K562 (cell line): ENCODE measurements around the gene CORT. TPM values are rescaled to one million over a fixed set of nuclear protein-coding genes. Genes with fewer than 3 reads are reported as not detected.

Experiments used
- COPS2 ChIP-seq: fragments of 450-650 bp; conservative IDR thresholded peaks from 2 replicates; pipeline ENCODE4 v1.6.1; 2016; ENCODE audit warnings: mild to moderate bottlenecking, moderate library complexity
- CXXC5 ChIP-seq: fragments of 250-450 bp; sonication (Bioruptor Pico); IDR thresholded peaks from 2 replicates; pipeline ENCODE4 v1.8.0; 2022; ENCODE audit warnings: inconsistent platforms, mild to moderate bottlenecking, moderate library complexity
- FOXM1 ChIP-seq, 2 experiments: fragments of 450-650 bp in 1 of 2; sonication (generic) in 1 of 2; formaldehyde crosslinking in 1 of 2; IDR thresholded peaks; 2 replicates each; pipeline versions ENCODE4 v1.6.1 to v1.9.0; 2017 to 2022; ENCODE audit warnings: low read depth in 2 of 2, mild to moderate bottlenecking in 2 of 2, missing genetic modification reagents in 1 of 2, moderate library complexity in 1 of 2
- HMG20B ChIP-seq: fragments of 250-450 bp; sonication (Bioruptor Pico); IDR thresholded peaks from 2 replicates; pipeline ENCODE4 v1.5.0; 2021; ENCODE audit warnings: mild to moderate bottlenecking
- L3MBTL2 ChIP-seq: fragments of 450-650 bp; IDR thresholded peaks from 2 replicates; pipeline ENCODE4 v1.6.1; 2016; ENCODE audit warnings: mild to moderate bottlenecking, moderate library complexity
- MCM3 ChIP-seq: fragments of 450-650 bp; IDR thresholded peaks from 2 replicates; pipeline ENCODE4 v1.6.1; 2016
- NR2F6 ChIP-seq: fragments of 450-650 bp; formaldehyde crosslinking; IDR thresholded peaks from 2 replicates; pipeline ENCODE4 v1.4.0; 2020; ENCODE audit warnings: mild to moderate bottlenecking
- POU5F1 ChIP-seq: fragments of 150-350 bp; IDR thresholded peaks from 2 replicates; pipeline ENCODE4 v1.6.1; 2014; ENCODE audit warnings: borderline replicate concordance, low read length, low read depth, mild to moderate bottlenecking; ENCODE audit not compliant: partially characterized antibody
- PTTG1 ChIP-seq: fragments of 450-650 bp; IDR thresholded peaks from 2 replicates; pipeline ENCODE4 v1.6.1; 2016; ENCODE audit warnings: low read depth, mild to moderate bottlenecking, missing genetic modification characterization, missing compliant biosample characterization
- RBM17 ChIP-seq: fragments of 200-400 bp; formaldehyde crosslinking; IDR thresholded peaks from 2 replicates; pipeline ENCODE4 v1.6.1; 2017; ENCODE audit warnings: low read depth, mild to moderate bottlenecking, low read length, borderline replicate concordance
- SAFB2 ChIP-seq: fragments of 200-400 bp; formaldehyde crosslinking; IDR thresholded peaks from 2 replicates; pipeline ENCODE4 v1.6.1; 2018; ENCODE audit warnings: borderline replicate concordance, low read length, low read depth, moderate library complexity; ENCODE audit not compliant: severe bottlenecking
- SMARCA4 ChIP-seq: fragments of 450-650 bp; IDR thresholded peaks from 2 replicates; pipeline ENCODE4 v1.6.1; 2016
- USF1 ChIP-seq: sonication (generic); formaldehyde crosslinking; IDR thresholded peaks from 2 replicates; pipeline ENCODE4 v1.9.0; 2022; ENCODE audit warnings: mild to moderate bottlenecking, missing genetic modification reagents
- ZFPM2 ChIP-seq: fragments of 250-450 bp; sonication (Bioruptor Pico); IDR thresholded peaks from 2 replicates; pipeline ENCODE4 v1.5.1; 2022; ENCODE audit warnings: mild to moderate bottlenecking
- ZNF12 ChIP-seq: sonication (generic); formaldehyde crosslinking; IDR thresholded peaks from 2 replicates; pipeline ENCODE4 v1.4.0; 2020; ENCODE audit warnings: mild to moderate bottlenecking, missing genetic modification reagents
- ZNF589 ChIP-seq: fragments of 200-800 bp; sonication (Bioruptor generic); IDR thresholded peaks from 2 replicates; pipeline ENCODE4 v1.6.1; 2016; ENCODE audit warnings: low read depth, missing genetic modification characterization, missing compliant biosample characterization
- ZNF699 ChIP-seq: fragments of 250-450 bp; sonication (Bioruptor Pico); IDR thresholded peaks from 2 replicates; pipeline ENCODE4 v1.8.0; 2021; ENCODE audit warnings: mild to moderate bottlenecking, moderate library complexity; ENCODE audit not compliant: insufficient replicate concordance
- polyA plus RNA-seq, 8 experiments: library from polyadenylated mRNA; depleted of rRNA in 4 of 8; stranded (reverse) in 5 of 8; unstranded in 3 of 8; fragments of >200 nt; fragmentation: Nextera tagmentation in 2 of 8; fragmentation: Illumina TruSeq in 1 of 8; extraction: Ambion mirVana in 2 of 8; extraction: Trizol in 1 of 8; gene quantifications; 2 replicates each; pipeline versions ENCODE4 v1.2.1 to v1.2.3, GENCODE V29; 2011 to 2014; ENCODE audit warnings: inconsistent platforms in 1 of 8, missing spikeins in 1 of 8
- total RNA-seq, 7 experiments: library from RNA; depleted of rRNA in 6 of 7; stranded (reverse); fragments of >200 nt in 6 of 7; fragmentation: Illumina TruSeq in 2 of 7; extraction: Trizol in 2 of 7; gene quantifications; 2 replicates each; pipeline versions ENCODE4 v1.2.1 to v1.2.3, GENCODE V29; 2011 to 2021; ENCODE audit warnings: low replicate concordance in 1 of 7
- TF ChIP-seq, protein P1 (sequence below): sonication (generic); formaldehyde crosslinking; IDR thresholded peaks from 2 replicates; pipeline ENCODE4 v1.8.0; 2023; ENCODE audit warnings: missing genetic modification reagents, mild to moderate bottlenecking, borderline replicate concordance
- TF ChIP-seq, protein P2 (sequence below): fragments of 450-650 bp; IDR thresholded peaks from 2 replicates; pipeline ENCODE4 v1.6.1; 2016
- TF ChIP-seq, protein P3 (sequence below): fragments of 450-650 bp; formaldehyde crosslinking; IDR thresholded peaks from 2 replicates; pipeline ENCODE4 v1.4.0; 2022; ENCODE audit warnings: mild to moderate bottlenecking, moderate library complexity

The CORT gene
- total and polyA plus RNA-seq, 9 of the 15 experiments (the other 6 are each of a cell fraction or from before 2014, with no cell fraction given) = 0.08 to 0.54 (median 0.13) TPM; not detected in 5

DNA sequence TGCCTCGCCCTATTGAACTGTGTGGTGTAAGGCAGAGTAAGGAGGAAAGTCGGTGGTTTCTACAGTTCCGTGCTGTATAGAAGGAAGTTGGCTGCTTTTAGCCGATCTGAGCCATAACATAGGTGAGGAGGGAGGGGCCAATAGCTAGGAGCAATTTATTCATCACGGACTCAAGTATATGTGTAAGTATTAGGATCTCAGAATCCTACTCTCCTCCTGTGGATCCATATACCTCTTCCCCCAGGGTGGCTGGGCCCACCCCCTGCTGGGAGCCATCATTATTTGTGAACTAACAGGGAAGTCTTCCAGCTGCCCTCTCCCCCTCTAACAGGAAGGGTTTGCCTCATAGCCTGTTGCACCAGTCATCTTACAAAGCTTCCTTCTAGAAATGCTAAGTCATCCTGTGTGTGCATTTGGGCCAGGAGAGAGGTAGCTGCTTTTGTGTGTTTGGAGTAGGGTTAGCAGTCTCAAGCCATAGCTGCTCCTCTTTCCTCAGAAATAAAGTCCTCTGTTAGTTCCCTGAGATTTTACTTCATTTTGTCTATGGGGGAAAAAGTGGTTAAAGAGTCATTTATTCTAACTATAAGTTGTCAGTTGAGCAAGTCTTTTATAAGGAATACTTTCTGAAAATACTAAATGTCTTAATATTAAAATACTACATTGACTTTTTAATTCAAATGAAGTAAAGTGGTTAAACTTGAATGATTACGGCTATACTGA is 34.5 kb upstream of the CORT start (continued):
- TF ChIP-seq, protein P1, sequence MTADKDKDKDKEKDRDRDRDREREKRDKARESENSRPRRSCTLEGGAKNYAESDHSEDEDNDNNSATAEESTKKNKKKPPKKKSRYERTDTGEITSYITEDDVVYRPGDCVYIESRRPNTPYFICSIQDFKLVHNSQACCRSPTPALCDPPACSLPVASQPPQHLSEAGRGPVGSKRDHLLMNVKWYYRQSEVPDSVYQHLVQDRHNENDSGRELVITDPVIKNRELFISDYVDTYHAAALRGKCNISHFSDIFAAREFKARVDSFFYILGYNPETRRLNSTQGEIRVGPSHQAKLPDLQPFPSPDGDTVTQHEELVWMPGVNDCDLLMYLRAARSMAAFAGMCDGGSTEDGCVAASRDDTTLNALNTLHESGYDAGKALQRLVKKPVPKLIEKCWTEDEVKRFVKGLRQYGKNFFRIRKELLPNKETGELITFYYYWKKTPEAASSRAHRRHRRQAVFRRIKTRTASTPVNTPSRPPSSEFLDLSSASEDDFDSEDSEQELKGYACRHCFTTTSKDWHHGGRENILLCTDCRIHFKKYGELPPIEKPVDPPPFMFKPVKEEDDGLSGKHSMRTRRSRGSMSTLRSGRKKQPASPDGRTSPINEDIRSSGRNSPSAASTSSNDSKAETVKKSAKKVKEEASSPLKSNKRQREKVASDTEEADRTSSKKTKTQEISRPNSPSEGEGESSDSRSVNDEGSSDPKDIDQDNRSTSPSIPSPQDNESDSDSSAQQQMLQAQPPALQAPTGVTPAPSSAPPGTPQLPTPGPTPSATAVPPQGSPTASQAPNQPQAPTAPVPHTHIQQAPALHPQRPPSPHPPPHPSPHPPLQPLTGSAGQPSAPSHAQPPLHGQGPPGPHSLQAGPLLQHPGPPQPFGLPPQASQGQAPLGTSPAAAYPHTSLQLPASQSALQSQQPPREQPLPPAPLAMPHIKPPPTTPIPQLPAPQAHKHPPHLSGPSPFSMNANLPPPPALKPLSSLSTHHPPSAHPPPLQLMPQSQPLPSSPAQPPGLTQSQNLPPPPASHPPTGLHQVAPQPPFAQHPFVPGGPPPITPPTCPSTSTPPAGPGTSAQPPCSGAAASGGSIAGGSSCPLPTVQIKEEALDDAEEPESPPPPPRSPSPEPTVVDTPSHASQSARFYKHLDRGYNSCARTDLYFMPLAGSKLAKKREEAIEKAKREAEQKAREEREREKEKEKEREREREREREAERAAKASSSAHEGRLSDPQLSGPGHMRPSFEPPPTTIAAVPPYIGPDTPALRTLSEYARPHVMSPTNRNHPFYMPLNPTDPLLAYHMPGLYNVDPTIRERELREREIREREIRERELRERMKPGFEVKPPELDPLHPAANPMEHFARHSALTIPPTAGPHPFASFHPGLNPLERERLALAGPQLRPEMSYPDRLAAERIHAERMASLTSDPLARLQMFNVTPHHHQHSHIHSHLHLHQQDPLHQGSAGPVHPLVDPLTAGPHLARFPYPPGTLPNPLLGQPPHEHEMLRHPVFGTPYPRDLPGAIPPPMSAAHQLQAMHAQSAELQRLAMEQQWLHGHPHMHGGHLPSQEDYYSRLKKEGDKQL = no peak
- TF ChIP-seq COPS2 (no peak), NR2F6 (no peak), RBM17 (no peak), ZNF589 (CRISPR knock-in tag) (peak; percentile 88), SAFB2 (no peak), ZNF699 (CRISPR knock-in tag) (no peak), POU5F1 (no peak), MCM3 (no peak), FOXM1 (IDR thresholded peaks at IDR 0.05; ENCODE audit: low read depth) (0 out of 2 replicates have a peak, but pooled peaks have one; percentile 40), FOXM1 (CRISPR knock-in tag; IDR thresholded peaks at IDR 0.05; ENCODE audit: low read depth) (no peak), SMARCA4 (peak; percentile 88), CXXC5 (CRISPR knock-in tag) (peak; percentile 38; the same call in 1 of the 2 replicates), ZNF12 (CRISPR knock-in tag) (no peak), HMG20B (CRISPR knock-in tag) (no peak), L3MBTL2 (peak; percentile 65), PTTG1 (tag) (no peak; the same call in 1 of the 2 replicates), USF1 (no peak), ZFPM2 (CRISPR knock-in tag) (no peak)
- TF ChIP-seq, protein P2, sequence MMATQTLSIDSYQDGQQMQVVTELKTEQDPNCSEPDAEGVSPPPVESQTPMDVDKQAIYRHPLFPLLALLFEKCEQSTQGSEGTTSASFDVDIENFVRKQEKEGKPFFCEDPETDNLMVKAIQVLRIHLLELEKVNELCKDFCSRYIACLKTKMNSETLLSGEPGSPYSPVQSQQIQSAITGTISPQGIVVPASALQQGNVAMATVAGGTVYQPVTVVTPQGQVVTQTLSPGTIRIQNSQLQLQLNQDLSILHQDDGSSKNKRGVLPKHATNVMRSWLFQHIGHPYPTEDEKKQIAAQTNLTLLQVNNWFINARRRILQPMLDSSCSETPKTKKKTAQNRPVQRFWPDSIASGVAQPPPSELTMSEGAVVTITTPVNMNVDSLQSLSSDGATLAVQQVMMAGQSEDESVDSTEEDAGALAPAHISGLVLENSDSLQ = peak; percentile 60; the same call in 1 of the 2 replicates
- TF ChIP-seq, protein P3, sequence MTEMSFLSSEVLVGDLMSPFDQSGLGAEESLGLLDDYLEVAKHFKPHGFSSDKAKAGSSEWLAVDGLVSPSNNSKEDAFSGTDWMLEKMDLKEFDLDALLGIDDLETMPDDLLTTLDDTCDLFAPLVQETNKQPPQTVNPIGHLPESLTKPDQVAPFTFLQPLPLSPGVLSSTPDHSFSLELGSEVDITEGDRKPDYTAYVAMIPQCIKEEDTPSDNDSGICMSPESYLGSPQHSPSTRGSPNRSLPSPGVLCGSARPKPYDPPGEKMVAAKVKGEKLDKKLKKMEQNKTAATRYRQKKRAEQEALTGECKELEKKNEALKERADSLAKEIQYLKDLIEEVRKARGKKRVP (CRISPR knock-in tag) = peak; percentile 72
